ENCODE measurements around the gene ERVH48-1. TPM values are rescaled to one million over a fixed set of nuclear protein-coding genes. Genes with fewer than 3 reads are reported as not detected.
"Not testable (repeated sequence)": the region's sequence is repeated elsewhere in the genome, so short reads cannot be mapped to it uniquely, and the experiment has no call there.

ERVH48-1 gene
- total RNA-seq, 1 experiment from 2014 or later, result not detected

- ChIA-PET CTCF (interaction anchor here (1.1 kb wide), 1 partner anchor 14 kb away, joined by 4 read pairs; no protein-coding TSS in a partner anchor), POLR2A (interaction anchor here (0.7 to 5.3 kb wide), 7 partner anchors 9 to 753 kb away, joined by 3 to 105 read pairs (median 3); partner anchors contain the start of gene NDUFV3)
- Mint-ChIP-seq H3K27me3 (ENCODE audit: insufficient read depth, unreplicated experiment) (no peaks in the 10 kb centered on the region), H3K4me3 (ENCODE audit: unreplicated experiment) (peak overlapping the region; percentile 93), H3K36me3 (ENCODE audit: insufficient read depth, unreplicated experiment) (peaks cover 53% of the 10 kb centered on the region), H3K4me1 (ENCODE audit: insufficient read depth, unreplicated experiment) (peaks cover 10% of the 10 kb centered on the region), H3K27ac (ENCODE audit: low read depth, unreplicated experiment) (peak overlapping the region; percentile 94), H3K9me3 (ENCODE audit: unreplicated experiment) (no peaks in the 10 kb centered on the region)
- BruUV-seq (replicated peaks), result no TSS peak
- intact Hi-C loops (cut with micrococcal nuclease), result no loop called here
- DNase-seq (ENCODE audit: unreplicated experiment), result no peak
- no peak for TF ChIP-seq CTCF (IDR thresholded peaks at IDR 0.05; ENCODE audit: unreplicated experiment)
Measured at GRCh38 chr21:42878678-42878992, 46.8 kb downstream of the ERVH48-1 start.

GRCh38 chr21:42875811-42876210 lies 49.6 kb downstream of the ERVH48-1 start:
- H3K4me3 Mint-ChIP-seq (ENCODE audit: unreplicated experiment); H3K27ac Mint-ChIP-seq (ENCODE audit: low read depth, unreplicated experiment); intact Hi-C loops (cut with micrococcal nuclease); H3K4me1 Mint-ChIP-seq (ENCODE audit: insufficient read depth, unreplicated experiment); H3K27me3 Mint-ChIP-seq (ENCODE audit: insufficient read depth, unreplicated experiment); POLR2A ChIA-PET; H3K9me3 Mint-ChIP-seq (ENCODE audit: unreplicated experiment); DNase-seq (ENCODE audit: unreplicated experiment); BruUV-seq (replicated peaks): not testable (repeated sequence)
- peaks cover 78% of the 10 kb centered on the region for H3K36me3 Mint-ChIP-seq (ENCODE audit: insufficient read depth, unreplicated experiment)
- CTCF ChIA-PET, result interaction anchor here (0.6 kb wide), 1 partner anchor 60 kb away, joined by 3 read pairs; no protein-coding TSS in a partner anchor

- no TSS peak for BruUV-seq (replicated peaks)
- Mint-ChIP-seq H3K4me3 (ENCODE audit: unreplicated experiment) (no peak overlapping the region), H3K27me3 (ENCODE audit: insufficient read depth, unreplicated experiment) (no peaks in the 10 kb centered on the region), H3K36me3 (ENCODE audit: insufficient read depth, unreplicated experiment) (peaks cover 89% of the 10 kb centered on the region), H3K4me1 (ENCODE audit: insufficient read depth, unreplicated experiment) (no peaks in the 10 kb centered on the region), H3K9me3 (ENCODE audit: unreplicated experiment) (no peaks in the 10 kb centered on the region), H3K27ac (ENCODE audit: low read depth, unreplicated experiment) (no peak overlapping the region)
- intact Hi-C loops (cut with micrococcal nuclease), result no loop called here
- CTCF ChIA-PET, result no interaction called here
- no peak for TF ChIP-seq CTCF (IDR thresholded peaks at IDR 0.05; ENCODE audit: unreplicated experiment)
- POLR2A ChIA-PET, result no interaction called here
- no peak for DNase-seq (ENCODE audit: unreplicated experiment)
Measured at GRCh38 chr21:42873096-42873495, 52.3 kb downstream of the ERVH48-1 start.

DNA sequence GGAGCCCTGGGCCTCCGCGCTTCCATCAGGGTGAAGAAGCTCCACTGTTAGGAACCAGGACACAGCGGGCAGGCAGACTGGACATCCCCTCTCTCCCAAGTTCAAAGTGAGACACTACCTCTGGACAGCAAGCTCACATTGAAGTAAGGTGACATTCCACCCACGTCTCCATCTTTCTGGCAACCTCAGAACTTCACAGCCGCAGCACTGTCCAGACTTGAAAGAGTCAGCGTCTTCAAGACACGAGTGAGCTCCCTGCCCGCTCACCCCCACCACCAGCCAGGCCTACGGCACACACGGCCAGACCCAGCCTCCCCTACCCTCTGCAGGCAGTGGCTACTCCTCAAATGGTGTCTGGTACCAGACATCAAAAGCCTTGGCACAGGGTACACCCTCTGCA lies 57.2 kb downstream of the ERVH48-1 start:
- no peaks in the 10 kb centered on the region for H3K9me3 Mint-ChIP-seq (ENCODE audit: unreplicated experiment)
- intact Hi-C loops (cut with micrococcal nuclease), result no loop called here
- peaks cover 90% of the 10 kb centered on the region for H3K36me3 Mint-ChIP-seq (ENCODE audit: insufficient read depth, unreplicated experiment)
- POLR2A ChIA-PET, result no interaction called here
- H3K27me3 Mint-ChIP-seq (ENCODE audit: insufficient read depth, unreplicated experiment), result no peaks in the 10 kb centered on the region
- no peak for TF ChIP-seq CTCF (IDR thresholded peaks at IDR 0.05; ENCODE audit: unreplicated experiment)
- DNase-seq (ENCODE audit: unreplicated experiment), result no peak
- H3K4me1 Mint-ChIP-seq (ENCODE audit: insufficient read depth, unreplicated experiment), result peaks cover under 1% of the 10 kb centered on the region
- H3K27ac Mint-ChIP-seq (ENCODE audit: low read depth, unreplicated experiment), result peak overlapping the region; percentile 16
- CTCF ChIA-PET, result no interaction called here
- no TSS peak for BruUV-seq (replicated peaks)
- no peak overlapping the region for H3K4me3 Mint-ChIP-seq (ENCODE audit: unreplicated experiment)

Small RNA genes within 50 kb of the gene (microRNA-seq; reads per million reads assigned to microRNA genes)
- not detected for gene MIR5692B

Other genes starting within 250 kb of the ERVH48-1 start
- gene WDR4, start 46.1 kb downstream of the ERVH48-1 start, total RNA-seq (2022), result 20.7 and 34.4 TPM in 2 replicates
- gene NDUFV3, start 32.3 kb downstream of the ERVH48-1 start, total RNA-seq (2022), result 70.0 and 79.7 TPM in 2 replicates
- gene PKNOX1, start 48.9 kb upstream of the ERVH48-1 start, total RNA-seq (2022), result 13.4 and 15.0 TPM in 2 replicates
- gene CBS, start 150.2 kb upstream of the ERVH48-1 start, total RNA-seq (2022), result 71.2 and 89.4 TPM in 2 replicates
- gene U2AF1, start 181.9 kb upstream of the ERVH48-1 start, total RNA-seq (2022), result 37.9 and 38.0 TPM in 2 replicates
- gene CRYAA, start 243.4 kb upstream of the ERVH48-1 start, total RNA-seq (2022), result not detected in 2 replicates